GM18909 (cell line): ENCODE results near the gene GATA2.

Experiments
- ATAC-seq: cut with Tn5 transposase; IDR thresholded peaks from one replicate; pipeline ENCODE4 v1.9.1; 2021; ENCODE audit warnings: mild to moderate bottlenecking; ENCODE audit not compliant: unreplicated experiment, poor library complexity

The GATA2 gene

DNA sequence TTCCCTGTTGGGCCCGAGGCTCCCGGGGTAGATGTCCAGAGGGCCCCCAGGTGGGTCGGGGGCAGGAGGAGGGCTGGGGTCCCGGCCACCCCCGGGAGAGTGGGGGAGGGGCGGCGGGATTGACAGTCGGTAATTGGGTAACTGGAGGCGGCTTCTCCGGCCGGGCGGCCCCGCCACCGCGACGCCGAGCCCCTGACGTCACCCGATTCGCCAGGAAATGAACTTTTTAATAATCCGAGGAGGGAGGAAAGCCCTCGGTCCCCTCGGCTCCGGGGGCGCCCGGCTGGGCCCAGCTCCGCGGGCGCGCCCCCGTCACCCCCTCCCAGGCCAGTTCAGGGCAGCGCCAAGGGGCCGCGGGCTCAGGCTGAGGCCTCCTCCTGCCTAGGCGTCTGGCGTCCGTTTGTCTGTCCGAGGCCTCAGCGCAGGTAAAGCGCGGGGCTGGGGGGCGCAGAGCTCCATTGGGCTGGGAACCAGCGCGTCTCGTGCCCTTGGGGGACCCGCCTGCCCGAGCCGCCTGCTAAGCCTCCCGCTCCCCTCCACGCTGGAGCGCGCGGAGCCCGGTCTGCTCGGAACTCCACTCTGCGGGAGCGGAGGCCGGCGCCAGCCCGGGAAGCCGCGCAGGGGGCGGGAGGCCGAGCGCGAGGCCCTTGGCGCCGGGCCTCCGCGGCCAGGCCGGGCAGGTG is 3.9 kb downstream of the GATA2 start:
- ATAC-seq, result no peak

DNA sequence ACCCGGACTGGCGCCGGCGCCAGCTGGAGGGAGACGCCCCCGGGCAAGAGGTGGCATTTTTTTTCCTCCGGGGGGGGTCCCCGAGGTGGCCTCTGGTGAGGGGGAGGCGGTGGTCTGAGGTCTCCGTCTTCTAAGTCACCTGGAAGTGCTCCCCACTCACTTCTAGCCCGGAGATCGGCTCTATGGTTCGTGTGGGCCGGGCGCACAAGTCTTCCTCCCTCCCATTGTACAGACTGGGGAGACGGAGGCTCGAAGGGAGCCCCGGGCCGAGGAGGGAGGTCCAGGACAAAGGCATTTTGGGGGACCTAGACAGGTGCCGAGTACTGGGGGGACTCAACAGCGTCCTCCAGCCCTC is 4.4 kb downstream of the GATA2 start:
- ATAC-seq, result no peak

- ATAC-seq, result no peak
Observed at GRCh38 chr3:128487813-128488635, 5.0 kb downstream of the GATA2 start.

DNA sequence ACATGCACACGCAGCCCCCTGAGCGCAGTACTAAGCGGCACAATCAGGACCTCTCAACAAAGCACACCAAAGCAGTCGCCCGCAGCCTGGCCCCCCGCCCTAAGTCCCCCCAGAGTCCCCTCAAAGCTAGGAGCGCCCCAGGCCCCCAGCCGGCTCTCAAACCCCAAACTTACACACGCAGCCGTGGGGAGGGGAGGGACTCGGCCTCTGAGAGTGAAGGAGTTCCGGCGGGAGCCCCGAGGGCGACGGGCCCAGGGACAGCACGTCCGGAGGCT is 5.5 kb downstream of the GATA2 start:
- ATAC-seq, result no peak

DNA sequence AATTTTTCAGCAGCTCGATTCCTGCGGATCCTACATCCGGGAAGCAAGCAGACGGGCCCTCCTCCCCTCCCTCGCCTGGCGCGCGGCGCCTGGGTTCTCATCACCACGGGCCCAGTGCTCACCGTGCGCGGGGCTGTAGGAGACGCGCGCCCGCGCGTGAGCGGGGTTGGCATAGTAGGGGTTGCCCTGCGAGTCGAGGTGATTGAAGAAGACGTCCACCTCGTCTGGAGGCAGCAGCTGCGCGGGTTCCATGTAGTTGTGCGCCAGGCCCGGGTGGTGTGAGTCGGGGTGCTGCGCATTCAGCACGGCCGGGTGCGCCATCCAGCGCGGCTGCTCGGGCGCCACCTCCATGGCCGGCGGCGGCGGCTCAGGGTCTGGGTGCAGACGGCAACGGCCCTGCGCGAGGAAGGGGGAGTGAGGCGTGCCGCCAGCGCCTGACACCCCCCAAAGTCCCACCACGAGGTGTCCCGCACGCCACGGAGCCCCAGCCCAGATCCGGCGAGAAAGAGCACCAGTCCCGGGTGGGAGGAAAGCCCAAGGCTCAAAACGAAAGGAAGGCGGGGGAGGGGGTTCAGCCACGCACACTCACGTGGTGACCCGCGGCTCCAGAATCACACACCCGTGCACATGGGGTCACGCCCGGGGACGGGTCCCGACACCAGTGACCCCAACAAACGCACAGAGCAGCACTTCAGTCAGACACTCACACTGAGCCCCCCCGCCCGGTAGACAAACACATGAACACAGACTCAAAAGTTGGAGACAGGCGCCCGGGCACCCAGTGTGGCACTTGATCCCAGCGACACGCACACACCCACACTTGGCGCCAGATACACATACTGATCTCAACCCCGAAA is 6.1 kb downstream of the GATA2 start:
- no peak for ATAC-seq

DNA sequence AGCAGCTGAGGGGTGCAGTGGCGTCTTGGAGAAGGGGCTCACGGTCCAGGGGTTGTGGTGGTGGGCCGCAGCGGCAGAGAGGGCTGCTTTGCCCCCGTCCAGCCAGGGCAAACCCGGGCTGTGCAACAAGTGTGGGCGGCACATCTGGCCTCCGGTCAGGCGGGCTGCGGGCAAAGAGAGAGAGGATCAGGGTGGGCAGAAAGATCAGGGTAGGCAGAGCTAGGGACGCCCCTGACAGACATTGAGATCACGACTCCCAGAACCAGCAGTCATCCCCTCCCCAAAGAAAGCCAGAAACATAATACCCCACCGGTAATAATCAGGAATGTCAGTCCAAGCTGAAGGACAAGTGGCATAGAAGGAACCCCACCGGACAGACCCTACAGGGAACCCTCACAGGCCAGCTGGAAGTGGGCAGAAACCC is 6.8 kb downstream of the GATA2 start:
- no peak for ATAC-seq

GRCh38 chr3:128485282-128486204 is 7.5 kb downstream of the GATA2 start:
- ATAC-seq, result no peak

- ATAC-seq, result no peak
Observed at GRCh38 chr3:128484404-128485281, 8.4 kb downstream of the GATA2 start.

DNA sequence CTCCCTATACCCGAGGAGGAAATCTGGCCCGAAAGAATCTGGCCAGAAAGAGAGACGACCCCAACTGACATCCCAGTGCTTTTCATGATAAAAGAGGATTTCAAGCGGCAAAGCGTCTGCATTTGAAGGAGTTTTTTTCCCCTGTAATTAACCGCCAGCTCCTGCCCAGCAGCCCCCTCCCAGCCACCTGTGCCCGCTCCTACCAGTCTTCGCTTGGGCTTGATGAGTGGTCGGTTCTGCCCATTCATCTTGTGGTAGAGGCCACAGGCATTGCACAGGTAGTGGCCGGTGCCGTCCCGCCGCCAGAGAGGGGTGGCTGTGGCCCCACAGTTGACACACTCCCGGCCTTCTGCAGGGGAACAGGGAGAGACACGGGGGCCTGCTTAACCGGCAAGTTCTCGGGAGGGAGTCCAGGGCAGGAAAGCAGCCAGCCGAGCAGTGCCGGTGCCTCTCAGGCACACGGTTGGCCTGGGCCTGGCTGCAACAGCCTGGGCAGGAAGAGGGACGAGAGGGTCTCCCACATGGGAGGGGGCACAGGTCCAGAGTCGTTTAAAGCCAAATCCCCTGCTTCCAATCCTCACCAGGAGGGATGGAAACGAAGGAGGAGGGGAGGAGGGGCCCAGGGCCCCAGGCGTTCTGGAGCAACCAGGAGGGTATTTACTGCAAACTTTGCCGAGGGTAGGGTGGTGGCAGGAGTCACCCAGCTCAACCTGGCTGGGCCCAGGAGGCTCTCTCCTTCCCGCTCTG is 9.2 kb downstream of the GATA2 start:
- no peak for ATAC-seq

- ATAC-seq, result no peak
Observed at GRCh38 chr3:128482666-128483656, 10.0 kb downstream of the GATA2 start.

GRCh38 chr3:128482175-128482574 is 10.8 kb downstream of the GATA2 start:
- no peak for ATAC-seq

DNA sequence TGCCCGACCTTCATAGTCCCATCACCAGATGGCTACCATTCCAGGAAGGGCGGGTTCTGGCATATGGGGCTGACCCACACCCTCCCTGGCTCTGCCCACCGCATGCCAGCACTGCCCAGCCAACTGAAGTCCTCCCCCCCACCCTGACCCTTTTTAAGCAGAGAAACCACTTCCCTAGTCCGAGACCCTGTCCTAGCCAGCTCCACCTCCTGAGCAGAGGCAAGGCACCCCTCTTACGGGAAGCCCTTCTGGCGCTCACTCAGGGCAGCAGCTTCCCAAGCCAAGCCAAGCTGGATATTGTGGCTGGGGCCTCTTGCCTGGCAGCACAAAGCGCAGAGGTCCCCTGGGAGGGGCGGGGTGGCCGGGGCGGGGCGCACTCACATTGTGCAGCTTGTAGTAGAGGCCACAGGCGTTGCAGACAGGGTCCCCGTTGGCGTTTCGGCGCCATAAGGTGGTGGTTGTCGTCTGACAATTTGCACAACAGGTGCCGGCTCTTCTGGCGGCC is 11.5 kb downstream of the GATA2 start:
- ATAC-seq, result no peak

DNA sequence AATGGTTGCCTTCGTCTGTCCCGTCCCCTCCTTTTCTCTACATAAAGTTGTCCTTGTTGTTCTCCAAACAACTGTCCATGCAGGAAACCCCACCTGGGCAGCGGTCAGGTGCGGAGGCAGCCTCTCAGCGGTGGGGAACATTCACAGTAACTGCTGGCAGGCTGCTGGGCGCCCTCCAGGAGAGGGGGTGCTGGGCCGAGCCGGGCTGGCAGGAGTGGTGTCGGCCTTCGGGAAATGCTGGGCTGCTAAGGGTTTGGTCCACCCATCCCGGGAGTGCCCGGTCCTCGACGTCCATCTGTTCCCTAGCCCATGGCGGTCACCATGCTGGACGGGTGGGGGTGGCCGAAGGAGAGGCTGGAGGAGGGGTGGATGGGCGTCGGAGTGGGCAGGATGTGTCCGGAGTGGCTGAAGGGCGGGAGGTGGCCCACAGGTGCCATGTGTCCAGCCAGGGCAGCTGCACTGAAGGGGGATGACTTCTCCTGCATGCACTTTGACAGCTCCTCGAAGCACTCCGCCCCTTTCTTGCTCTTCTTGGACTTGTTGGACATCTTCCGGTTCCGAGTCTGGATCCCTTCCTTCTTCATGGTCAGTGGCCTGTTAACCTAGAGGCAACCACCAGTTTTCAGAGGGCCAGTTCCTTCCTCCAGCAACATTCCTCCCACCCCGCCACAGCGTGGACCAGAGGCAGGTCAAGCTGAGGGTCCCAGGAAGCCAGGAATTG is 12.1 kb downstream of the GATA2 start:
- ATAC-seq, result no peak

DNA sequence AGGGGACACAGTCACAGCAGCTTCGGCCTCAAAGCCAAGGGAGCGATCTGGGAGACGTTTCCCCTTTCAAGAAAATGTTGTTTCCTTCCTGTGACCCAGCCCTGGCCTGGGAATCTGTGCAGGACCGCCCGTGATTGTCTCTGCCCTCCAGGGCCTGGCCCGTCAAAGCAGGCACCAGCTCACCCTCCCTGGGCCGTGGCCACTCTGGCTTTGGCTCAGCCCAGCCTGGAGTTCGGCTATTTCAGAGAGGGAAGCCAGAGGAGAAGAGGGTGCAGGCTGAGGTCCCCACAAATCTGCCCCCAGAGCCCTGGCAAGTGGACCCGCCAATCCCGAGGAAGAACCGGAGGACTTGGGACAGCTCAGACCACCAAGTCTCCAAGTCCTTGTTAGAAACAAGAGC is 12.7 kb downstream of the GATA2 start:
- ATAC-seq, result no peak

DNA sequence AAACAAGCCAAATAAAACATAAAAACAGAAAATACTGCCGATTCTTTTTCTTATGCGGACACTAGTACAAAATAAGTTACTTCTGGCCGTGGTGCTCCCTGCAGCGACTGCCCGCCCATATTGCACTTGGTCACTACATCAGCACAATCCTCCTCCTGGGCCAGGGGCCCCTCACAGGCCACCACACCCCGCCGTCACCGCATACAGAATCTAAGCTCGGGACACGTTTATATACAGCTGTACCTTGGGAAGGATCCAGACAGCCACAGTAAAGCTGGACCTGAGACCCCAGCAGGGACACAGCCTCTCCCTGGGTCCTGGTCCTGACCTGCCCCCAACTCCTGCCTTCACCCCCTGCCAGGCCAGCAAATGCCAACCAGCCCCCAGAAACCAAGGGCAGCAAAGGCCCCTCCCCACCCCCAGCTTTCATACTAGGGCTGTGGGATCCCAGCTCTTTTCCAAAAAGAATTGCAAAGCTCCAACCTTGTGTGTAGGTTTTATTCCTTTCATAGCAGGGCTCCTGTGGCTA is 13.4 kb downstream of the GATA2 start:
- no peak for ATAC-seq
